ENCODE measurements around the gene DLGAP1.

DNA sequence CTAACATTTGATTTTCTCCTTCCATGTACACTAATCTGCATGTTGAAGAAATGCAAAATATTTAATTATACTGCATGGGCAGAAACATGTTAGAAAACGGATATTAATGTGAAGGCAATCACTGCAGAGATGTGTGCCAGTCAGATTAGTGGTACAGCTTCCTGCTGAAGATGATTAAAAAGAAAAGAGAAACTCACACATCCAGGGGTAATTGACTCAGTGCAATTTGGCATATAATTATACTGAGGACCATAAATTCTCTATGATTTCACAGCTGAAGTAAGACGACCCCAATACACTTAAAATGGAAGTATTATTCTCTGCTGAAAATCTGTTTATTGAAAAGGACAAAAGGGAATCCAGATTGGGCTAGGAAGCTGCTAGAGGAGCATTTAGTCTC, 761.7 kb downstream of the DLGAP1 start:
- TF ChIP-seq, protein P1, sequence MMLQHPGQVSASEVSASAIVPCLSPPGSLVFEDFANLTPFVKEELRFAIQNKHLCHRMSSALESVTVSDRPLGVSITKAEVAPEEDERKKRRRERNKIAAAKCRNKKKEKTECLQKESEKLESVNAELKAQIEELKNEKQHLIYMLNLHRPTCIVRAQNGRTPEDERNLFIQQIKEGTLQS (IDR thresholded peaks at IDR 0.05; ENCODE audit: insufficient read depth, low read depth, low read length) = no peak
- TF ChIP-seq, protein P2, sequence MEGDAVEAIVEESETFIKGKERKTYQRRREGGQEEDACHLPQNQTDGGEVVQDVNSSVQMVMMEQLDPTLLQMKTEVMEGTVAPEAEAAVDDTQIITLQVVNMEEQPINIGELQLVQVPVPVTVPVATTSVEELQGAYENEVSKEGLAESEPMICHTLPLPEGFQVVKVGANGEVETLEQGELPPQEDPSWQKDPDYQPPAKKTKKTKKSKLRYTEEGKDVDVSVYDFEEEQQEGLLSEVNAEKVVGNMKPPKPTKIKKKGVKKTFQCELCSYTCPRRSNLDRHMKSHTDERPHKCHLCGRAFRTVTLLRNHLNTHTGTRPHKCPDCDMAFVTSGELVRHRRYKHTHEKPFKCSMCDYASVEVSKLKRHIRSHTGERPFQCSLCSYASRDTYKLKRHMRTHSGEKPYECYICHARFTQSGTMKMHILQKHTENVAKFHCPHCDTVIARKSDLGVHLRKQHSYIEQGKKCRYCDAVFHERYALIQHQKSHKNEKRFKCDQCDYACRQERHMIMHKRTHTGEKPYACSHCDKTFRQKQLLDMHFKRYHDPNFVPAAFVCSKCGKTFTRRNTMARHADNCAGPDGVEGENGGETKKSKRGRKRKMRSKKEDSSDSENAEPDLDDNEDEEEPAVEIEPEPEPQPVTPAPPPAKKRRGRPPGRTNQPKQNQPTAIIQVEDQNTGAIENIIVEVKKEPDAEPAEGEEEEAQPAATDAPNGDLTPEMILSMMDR (IDR thresholded peaks at IDR 0.05; ENCODE audit: control extremely low read depth in 1 of 3, insufficient read depth in 1 of 3, low read depth in 1 of 3, low read length in 3 of 3) = no peak
- TF ChIP-seq RXRA (IDR thresholded peaks at IDR 0.05; ENCODE audit: insufficient read depth, low read depth, low read length) = no peak
- no peak for TF ChIP-seq POLR2AphosphoS5 (IDR thresholded peaks at IDR 0.05; ENCODE audit: low read depth, low read length)
- no peak for TF ChIP-seq KDM5A (IDR thresholded peaks at IDR 0.05; ENCODE audit: low read length)
- no peak for TF ChIP-seq EP300 (IDR thresholded peaks at IDR 0.05; ENCODE audit: borderline replicate concordance in 1 of 2, low read depth in 2 of 2, low read length in 2 of 2)
- no peak for TF ChIP-seq CBX5 (IDR thresholded peaks at IDR 0.05; ENCODE audit: low read depth, low read length)
- no peak for TF ChIP-seq EZH2 (IDR thresholded peaks at IDR 0.05; ENCODE audit: low read depth, low read length, severe bottlenecking)
- no peak for TF ChIP-seq CEBPB (IDR thresholded peaks at IDR 0.05; ENCODE audit: low read depth, low read length)
